ENCODE results near the gene EXOC6B.
"Not testable (repeated sequence)": the region's sequence is repeated elsewhere in the genome, so short reads cannot be mapped to it uniquely, and the experiment has no call there.

EXOC6B gene

GRCh38 chr2:72583836-72584235 is 242.0 kb downstream of the EXOC6B start:
- not testable (repeated sequence) for DNase-seq

- no peak for DNase-seq
These were observed 242.5 kb downstream of the EXOC6B start for GRCh38 chr2:72583376-72583775.

GRCh38 chr2:72581560-72582181 is 244.2 kb downstream of the EXOC6B start:
- DNase-seq = no peak

- no peak for DNase-seq
These were observed 246.1 kb downstream of the EXOC6B start for GRCh38 chr2:72579591-72580180.

GRCh38 chr2:72576861-72577260 is 249.0 kb downstream of the EXOC6B start:
- no peak for DNase-seq

- no peak for DNase-seq
These were observed 249.4 kb downstream of the EXOC6B start for GRCh38 chr2:72576459-72576858.

GRCh38 chr2:72574886-72575285 is 250.9 kb downstream of the EXOC6B start:
- DNase-seq = no peak

GRCh38 chr2:72573232-72573631 is 252.6 kb downstream of the EXOC6B start:
- no peak for DNase-seq

- DNase-seq = no peak
These were observed 253.3 kb downstream of the EXOC6B start for GRCh38 chr2:72572501-72572900.

GRCh38 chr2:72570413-72570812 is 255.4 kb downstream of the EXOC6B start:
- DNase-seq = no peak

- DNase-seq = no peak
These were observed 263.2 kb downstream of the EXOC6B start for GRCh38 chr2:72562451-72563153.

- no peak for DNase-seq
These were observed 264.1 kb downstream of the EXOC6B start for GRCh38 chr2:72561621-72562318.

GRCh38 chr2:72555943-72556342 is 269.9 kb downstream of the EXOC6B start:
- DNase-seq = no peak

GRCh38 chr2:72555363-72555762 is 270.5 kb downstream of the EXOC6B start:
- DNase-seq = not testable (repeated sequence)

- DNase-seq = not testable (repeated sequence)
These were observed 270.9 kb downstream of the EXOC6B start for GRCh38 chr2:72554910-72555309.

- no peak for DNase-seq
These were observed 271.5 kb downstream of the EXOC6B start for GRCh38 chr2:72554381-72554780.

GRCh38 chr2:72548081-72548764 is 277.6 kb downstream of the EXOC6B start:
- DNase-seq = no peak

GRCh38 chr2:72545790-72546189 is 280.0 kb downstream of the EXOC6B start:
- no peak for DNase-seq

GRCh38 chr2:72544554-72544953 is 281.3 kb downstream of the EXOC6B start:
- no peak for DNase-seq

- no peak for DNase-seq
These were observed 282.2 kb downstream of the EXOC6B start for GRCh38 chr2:72543497-72544216.

- DNase-seq = no peak
These were observed 286.7 kb downstream of the EXOC6B start for GRCh38 chr2:72539071-72539552.

GRCh38 chr2:72538486-72538885 is 287.3 kb downstream of the EXOC6B start:
- no peak for DNase-seq

Measured in activated CD4-positive, alpha-beta T cell treated with anti-CD3 and anti-CD28 coated beads, Interleukin-2, amount 50 U/mL, for 4 hours (primary cell).